Femur (tissue), 1 donor: Measurements from ENCODE around the gene RTL3.
"Not testable (repeated sequence)": the region's sequence is repeated elsewhere in the genome, so short reads cannot be mapped to it uniquely, and the experiment has no call there.

Experiments
- DNase-seq: peaks from one replicate; pipeline ENCODE4 v3.0.0-alpha.2; 2017

RTL3 gene

DNA sequence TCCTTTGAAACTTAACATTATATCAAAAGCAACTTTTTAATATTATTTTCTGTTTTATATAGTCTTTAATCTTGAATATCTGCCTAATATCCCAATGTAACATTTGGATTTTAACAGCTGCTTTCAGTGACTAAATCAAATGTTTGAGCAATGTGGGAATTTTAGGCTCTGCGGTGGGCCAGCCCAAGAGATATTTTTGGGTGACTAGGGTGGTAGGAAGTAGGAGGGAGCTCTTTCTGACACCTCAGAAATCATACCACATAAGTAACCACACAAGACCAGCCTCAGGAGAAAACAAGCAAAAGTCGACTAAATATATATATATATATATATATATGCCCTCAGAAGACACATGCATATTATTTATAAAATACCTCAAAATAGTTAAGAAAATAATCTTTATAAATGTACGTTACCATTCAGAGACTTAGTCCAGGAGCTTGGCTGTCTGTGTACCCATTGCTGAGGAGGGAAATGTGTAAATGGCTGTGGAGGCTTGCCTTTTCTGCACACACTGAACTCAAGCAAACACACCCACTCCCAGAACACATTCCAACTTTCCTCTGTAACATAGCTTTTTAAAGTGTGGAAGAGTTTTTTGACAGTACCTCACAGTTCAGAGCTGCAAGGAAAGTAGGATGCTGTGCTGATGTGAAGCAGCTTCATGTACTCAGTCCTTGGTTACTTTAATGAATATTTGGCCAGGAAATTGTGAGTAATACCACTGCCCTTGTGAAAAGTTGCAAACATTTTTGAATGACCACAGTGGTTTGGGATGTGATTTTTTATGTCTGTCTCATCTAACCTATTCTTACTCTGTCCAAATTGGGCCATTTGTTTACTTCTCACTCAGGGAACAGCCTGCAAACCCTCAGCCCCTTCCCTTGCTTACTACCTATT, at the start of gene RTL3:
TSS of gene RTL3 (minus strand) at position 484 of the 900 bp plus-strand sequence. CDS start 908 bp downstream, outside the sequence.
- DNase-seq = no peak

- DNase-seq = peak; percentile 65
These were observed 49.7 kb upstream of the RTL3 start for GRCh38 chrX:78708816-78709215.

DNA sequence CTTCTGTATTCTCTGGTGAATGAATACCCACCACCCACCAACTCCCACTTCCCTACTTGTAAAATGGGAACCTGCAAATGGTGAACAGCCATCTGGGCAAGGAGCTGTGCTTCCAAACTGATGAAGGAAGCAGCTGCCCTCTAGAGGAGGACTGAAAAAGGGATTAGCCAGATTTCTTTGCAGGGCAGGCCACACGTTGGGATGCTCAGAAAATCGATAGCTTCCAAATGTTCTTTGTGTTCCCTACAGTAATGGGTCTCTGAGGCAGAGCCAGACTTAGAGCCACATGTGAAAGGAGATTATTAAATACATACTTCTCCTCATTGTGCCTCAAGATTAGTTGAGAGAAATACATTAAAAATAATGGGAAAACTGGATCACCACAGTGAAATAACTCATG, 49.1 kb upstream of the RTL3 start:
- peak; percentile 37 for DNase-seq

GRCh38 chrX:78706071-78706470, 46.9 kb upstream of the RTL3 start:
- DNase-seq = no peak

- DNase-seq = peak; percentile 54
These were observed 34.4 kb upstream of the RTL3 start for GRCh38 chrX:78693536-78693935.

DNA sequence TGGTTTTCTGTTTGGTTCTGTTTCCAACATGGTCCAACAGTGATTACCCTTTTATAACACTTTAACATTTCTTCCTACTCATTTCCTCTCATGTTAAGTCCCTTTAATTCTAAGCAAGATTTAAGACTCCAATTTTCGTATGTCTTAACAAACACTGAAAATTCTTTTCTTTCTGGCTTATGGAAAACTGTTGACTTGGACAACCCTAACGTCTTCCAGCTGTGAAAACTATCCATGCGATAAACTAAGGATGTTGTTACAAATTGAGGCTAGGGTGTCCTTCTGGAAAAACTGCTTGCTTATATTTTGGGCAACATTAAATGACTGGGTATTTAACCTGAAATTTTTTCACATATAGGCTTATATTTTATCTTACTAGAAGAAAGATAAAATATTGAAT, 33.9 kb upstream of the RTL3 start:
- DNase-seq = no peak

DNA sequence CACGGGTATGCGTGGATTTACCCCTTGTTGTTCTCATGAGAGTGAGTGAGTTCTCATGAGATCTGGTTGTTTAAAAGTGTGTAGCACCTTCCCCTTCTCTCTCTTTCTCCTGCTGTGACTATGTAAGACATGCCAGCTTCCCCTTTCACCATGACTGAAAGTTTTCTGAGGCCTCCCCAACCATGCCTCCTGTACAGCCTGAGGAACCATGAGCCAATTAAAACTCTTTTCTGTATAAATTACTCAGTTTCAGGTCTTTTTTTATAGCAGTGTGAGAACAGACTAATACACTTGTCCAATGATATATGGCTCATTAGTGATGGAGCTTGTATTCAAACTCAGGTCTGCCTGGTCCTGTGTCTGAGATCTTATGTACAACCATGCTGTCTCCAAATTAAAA, 28.5 kb upstream of the RTL3 start:
- no peak for DNase-seq

- no peak for DNase-seq
These were observed 14.1 kb upstream of the RTL3 start for GRCh38 chrX:78673246-78673645.

- DNase-seq = no peak
These were observed 6.2 kb upstream of the RTL3 start for GRCh38 chrX:78665342-78665741.

GRCh38 chrX:78661836-78662235, 2.7 kb upstream of the RTL3 start:
- no peak for DNase-seq

DNA sequence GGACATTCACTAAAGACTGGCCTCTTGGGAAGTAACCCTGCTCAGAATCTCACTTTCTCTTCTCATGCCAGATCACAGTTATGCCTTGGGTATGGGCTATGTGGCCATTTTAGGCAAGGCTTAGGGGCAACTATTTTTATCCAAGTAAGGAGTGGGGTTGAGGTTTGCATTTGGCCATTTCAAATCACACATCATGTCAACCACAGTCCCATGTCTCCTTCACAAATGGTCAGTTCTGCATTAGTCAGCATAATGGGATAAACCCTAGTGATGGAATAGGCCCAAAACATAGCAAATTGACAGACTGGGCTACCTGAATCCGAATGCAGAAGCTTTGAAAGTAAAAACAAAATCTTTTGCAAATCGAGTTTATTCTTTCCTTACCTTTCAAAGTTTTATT, 827 bp upstream of the RTL3 start:
- DNase-seq = no peak

- DNase-seq = no peak
These were observed 714 bp downstream of the RTL3 start for GRCh38 chrX:78658414-78658813.

GRCh38 chrX:78655642-78656041, 3.5 kb downstream of the RTL3 start:
- DNase-seq = no peak

- DNase-seq = no peak
These were observed 5.9 kb downstream of the RTL3 start for GRCh38 chrX:78653118-78653822.

GRCh38 chrX:78650906-78651437, 8.2 kb downstream of the RTL3 start:
- no peak for DNase-seq

DNA sequence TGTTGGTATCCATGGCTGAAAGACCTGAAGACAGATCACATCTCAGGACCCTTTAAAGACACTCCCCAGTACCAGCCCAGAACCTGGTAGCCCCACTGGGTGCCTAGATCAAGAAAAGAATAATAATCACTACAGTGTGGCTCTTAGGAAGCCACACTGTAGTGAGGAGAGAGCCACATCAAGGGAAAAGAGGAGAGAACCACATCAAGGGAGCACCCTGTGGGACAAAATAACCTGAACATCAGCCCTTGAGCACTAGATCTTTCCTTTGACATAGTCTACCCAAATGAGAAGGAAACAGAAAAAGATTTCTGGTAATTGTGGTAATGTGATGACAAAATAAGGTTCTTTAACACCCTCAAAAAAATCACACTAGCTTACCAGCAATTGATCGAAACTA, 15.3 kb downstream of the RTL3 start:
- no peak for DNase-seq

- DNase-seq = no peak
These were observed 16.0 kb downstream of the RTL3 start for GRCh38 chrX:78643096-78643495.

DNA sequence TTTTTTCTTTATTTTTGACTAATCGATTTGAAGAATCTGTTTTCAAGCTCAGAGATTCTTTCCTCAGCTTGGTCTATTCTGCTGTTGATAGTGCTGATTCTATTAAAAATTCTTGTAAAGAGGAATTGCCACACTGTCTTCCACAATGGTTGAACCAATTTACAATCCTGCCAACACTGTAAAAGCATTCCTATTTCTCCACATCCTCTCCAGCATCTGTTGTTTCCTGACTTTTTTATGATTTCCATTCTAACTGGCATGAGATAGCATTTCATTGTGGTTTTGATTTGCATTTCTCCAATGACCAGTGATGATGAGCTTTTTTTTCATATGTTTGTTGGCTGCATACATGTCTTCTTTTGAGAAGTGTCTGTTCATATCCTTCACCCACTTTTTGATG, 23.0 kb downstream of the RTL3 start:
- DNase-seq = not testable (repeated sequence)

- no peak for DNase-seq
These were observed 33.9 kb downstream of the RTL3 start for GRCh38 chrX:78624962-78625909.

GRCh38 chrX:78624426-78624825, 34.7 kb downstream of the RTL3 start:
- DNase-seq = no peak

GRCh38 chrX:78622831-78623230, 36.3 kb downstream of the RTL3 start:
- peak; percentile 32 for DNase-seq

DNA sequence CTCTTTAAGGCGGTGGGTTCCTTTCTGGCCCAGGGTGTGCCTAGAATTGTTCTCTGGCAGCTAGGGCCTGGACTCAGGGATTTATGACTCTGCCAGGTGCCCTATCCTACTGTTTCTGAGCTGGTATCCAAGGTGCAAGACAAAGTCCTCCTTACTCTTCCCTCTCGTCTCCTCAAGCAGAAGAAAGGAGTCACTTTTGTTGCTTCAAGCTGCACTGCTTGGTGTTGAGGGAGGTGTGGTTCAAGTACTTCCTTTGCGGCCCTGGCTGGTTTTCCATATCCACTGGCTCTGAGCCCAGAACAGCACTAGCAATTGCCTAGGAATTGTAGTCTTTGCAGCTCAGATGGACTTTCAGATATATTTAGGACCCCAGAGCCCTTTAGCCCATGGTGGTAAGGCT, 39.3 kb downstream of the RTL3 start:
- DNase-seq = peak; percentile 61

DNA sequence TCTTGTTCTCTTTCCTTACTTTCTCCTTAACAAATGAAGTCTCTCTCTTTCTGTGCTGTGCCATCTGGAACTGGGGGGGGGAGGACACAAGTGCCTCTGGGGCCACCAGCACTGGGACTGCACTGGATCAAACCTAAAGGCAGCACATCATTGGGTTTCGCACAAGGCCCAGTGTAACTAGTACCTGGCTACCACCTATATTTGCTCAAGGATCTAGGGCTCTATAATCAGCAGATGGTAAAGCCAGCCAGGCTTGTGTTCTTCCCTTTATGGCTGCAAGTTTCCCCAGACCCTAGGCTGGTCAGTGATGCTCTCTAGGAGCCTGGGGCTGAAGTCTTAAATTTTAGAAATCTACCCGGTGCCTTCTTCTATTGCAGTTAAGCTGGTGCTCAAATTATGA, 40.1 kb downstream of the RTL3 start:
- no peak for DNase-seq
